Fibroblast of the conjunctiva (primary cell): ENCODE results near the gene PSRC1.

ENCODE experiments used
- DNase-seq: peaks from one replicate; pipeline ENCODE4 v3.0.0-alpha.2; 2010; ENCODE audit warnings: low read depth

PSRC1 gene

GRCh38 chr1:109258481-109259466 is 24.2 kb downstream of the PSRC1 start:
- DNase-seq = no peak

GRCh38 chr1:109257682-109258421 is 25.1 kb downstream of the PSRC1 start:
- no peak for DNase-seq

GRCh38 chr1:109256971-109257681 is 25.8 kb downstream of the PSRC1 start:
- no peak for DNase-seq

GRCh38 chr1:109256085-109256484 is 26.9 kb downstream of the PSRC1 start:
- no peak for DNase-seq

GRCh38 chr1:109255678-109256077 is 27.3 kb downstream of the PSRC1 start:
- no peak for DNase-seq

GRCh38 chr1:109255097-109255651 is 27.8 kb downstream of the PSRC1 start:
- no peak for DNase-seq

- DNase-seq = no peak
These were observed 28.3 kb downstream of the PSRC1 start for GRCh38 chr1:109254621-109255096.

GRCh38 chr1:109253803-109254620 is 28.9 kb downstream of the PSRC1 start:
- DNase-seq = no peak

- DNase-seq = no peak
These were observed 29.8 kb downstream of the PSRC1 start for GRCh38 chr1:109252893-109253802.

GRCh38 chr1:109252167-109252892 is 30.6 kb downstream of the PSRC1 start:
- no peak for DNase-seq

- DNase-seq = no peak
These were observed 31.4 kb downstream of the PSRC1 start for GRCh38 chr1:109251277-109252166.

- DNase-seq = no peak
These were observed 32.3 kb downstream of the PSRC1 start for GRCh38 chr1:109250454-109251276.

GRCh38 chr1:109249654-109250401 is 33.1 kb downstream of the PSRC1 start:
- no peak for DNase-seq

GRCh38 chr1:109248797-109249629 is 33.9 kb downstream of the PSRC1 start, which contains the start of gene CELSR2:
CELSR2 (plus strand) TSS chr1:109249539; CDS start chr1:109250080, 541 bp downstream.
- DNase-seq = no peak

- no peak for DNase-seq
These were observed 34.5 kb downstream of the PSRC1 start for GRCh38 chr1:109248444-109248796.
